Gastroesophageal sphincter (tissue), 4 donors: ENCODE measurements around the gene STIM2. TPM values are rescaled to one million over a fixed set of nuclear protein-coding genes. Genes with fewer than 3 reads are reported as not detected.

Source experiments
- ATAC-seq: fragments of 150-250 bp; one replicate; pipeline ENCODE4 v1.9.1; 2016; ENCODE audit warnings: mild to moderate bottlenecking, moderate library complexity
- H3K27ac ChIP-seq, 4 donors: fragments of 200-600 bp; sonication (generic) in 3 of 4; 1 replicate in 3 of 4; 2 replicates in 1 of 4; pipeline ENCODE4 v1.5.1; 2016 to 2019
- H3K27me3 ChIP-seq: fragments of 200-600 bp; sonication (generic); one replicate; pipeline ENCODE4 v1.5.1; 2019
- H3K36me3 ChIP-seq, 2 donors: fragments of 200-600 bp; sonication (generic); one replicate each; pipeline ENCODE4 v1.5.1; 2019; ENCODE audit warnings: control low read depth in 1 of 2
- H3K4me1 ChIP-seq, 3 donors: fragments of 200-600 bp; sonication (generic); 1 replicate in 2 of 3; 2 replicates in 1 of 3; pipeline ENCODE4 v1.5.1; 2016 to 2019; ENCODE audit warnings: control low read depth in 2 of 3
- H3K4me3 ChIP-seq, 2 donors: fragments of 200-600 bp; sonication (generic); one replicate each; pipeline ENCODE4 v1.5.1; 2019; ENCODE audit warnings: mild to moderate bottlenecking in 1 of 2, moderate library complexity in 1 of 2
- H3K9me3 ChIP-seq, 3 donors: fragments of 200-600 bp; sonication (generic); one replicate each; pipeline ENCODE4 v1.5.1; 2017 to 2019; ENCODE audit warnings: control low read depth in 2 of 3
- EP300 ChIP-seq: sonication (generic); formaldehyde crosslinking; IDR thresholded peaks from one replicate; pipeline ENCODE4 v1.6.1; 2017; ENCODE audit warnings: antibody characterized with exemption, mild to moderate bottlenecking
- POLR2A ChIP-seq, 2 donors: fragments of 450-650 bp; IDR thresholded peaks; one replicate each; pipeline ENCODE4 v1.6.1; 2017; ENCODE audit warnings: antibody characterized with exemption in 2 of 2, mild to moderate bottlenecking in 2 of 2, moderate library complexity in 1 of 2
- POLR2AphosphoS5 ChIP-seq: sonication (generic); formaldehyde crosslinking; IDR thresholded peaks from one replicate; pipeline ENCODE4 v1.6.1; 2017; ENCODE audit warnings: antibody characterized with exemption
- WGBS, 2 donors: methylation state at CpG; one replicate each; pipeline ENCODE4 v1.1.5; 2018; ENCODE audit warnings: low coverage in 1 of 2; 5-methylcytosine and 5-hydroxymethylcytosine counted together
- total RNA-seq, 4 donors: library from RNA; depleted of rRNA; stranded (reverse); fragments of >200 nt; gene quantifications; one replicate each; pipeline ENCODE4 v1.1.0, GENCODE V29; 2016
- TF ChIP-seq, protein P1 (sequence below), 4 experiments: fragments of 200-600 bp in 2 of 4; fragments of 450-650 bp in 2 of 4; sonication (generic) in 1 of 4; IDR thresholded peaks; one replicate each; pipeline ENCODE4 v1.5.1; 2017 to 2019; ENCODE audit warnings: antibody characterized with exemption in 4 of 4, mild to moderate bottlenecking in 2 of 4, moderate library complexity in 2 of 4

STIM2 gene
- total RNA-seq, 4 donors from 2014 or later: 8.4 to 11.6 (median 10.5) TPM

DNA sequence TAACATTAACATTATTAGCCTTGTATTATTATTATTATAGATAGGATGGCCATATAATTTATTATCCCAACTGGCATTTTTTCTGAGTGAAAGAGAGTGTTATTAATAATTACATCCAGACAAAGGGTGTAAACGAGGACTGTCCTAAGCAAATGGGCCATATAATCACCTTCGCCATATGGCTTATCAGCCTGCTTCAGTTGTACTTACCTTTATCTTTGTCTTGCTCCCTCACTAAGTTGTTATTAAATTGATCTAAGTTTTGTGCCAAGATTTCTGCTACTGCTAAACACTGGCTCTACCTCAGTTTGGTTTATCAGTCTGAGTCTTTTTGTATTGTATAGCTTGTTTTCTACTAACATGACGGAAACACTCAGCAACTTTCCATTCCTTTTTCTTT lies 76.9 kb downstream of the STIM2 start:
- H3K27me3 ChIP-seq: no peaks in the 10 kb centered on the region
- 88 to 100% methylated on average over 2 to 3 of the region's 3 CpGs for WGBS, 2 donors
- no peak overlapping the region for H3K27ac ChIP-seq
- no peak overlapping the region for H3K4me3 ChIP-seq
- no peaks in the 10 kb centered on the region for H3K4me1 ChIP-seq
- no peaks in the 10 kb centered on the region for H3K9me3 ChIP-seq
- TF ChIP-seq POLR2A (IDR thresholded peaks at IDR 0.05) (no peak), POLR2AphosphoS5 (no peak), EP300 (no peak)
- TF ChIP-seq, protein P1, sequence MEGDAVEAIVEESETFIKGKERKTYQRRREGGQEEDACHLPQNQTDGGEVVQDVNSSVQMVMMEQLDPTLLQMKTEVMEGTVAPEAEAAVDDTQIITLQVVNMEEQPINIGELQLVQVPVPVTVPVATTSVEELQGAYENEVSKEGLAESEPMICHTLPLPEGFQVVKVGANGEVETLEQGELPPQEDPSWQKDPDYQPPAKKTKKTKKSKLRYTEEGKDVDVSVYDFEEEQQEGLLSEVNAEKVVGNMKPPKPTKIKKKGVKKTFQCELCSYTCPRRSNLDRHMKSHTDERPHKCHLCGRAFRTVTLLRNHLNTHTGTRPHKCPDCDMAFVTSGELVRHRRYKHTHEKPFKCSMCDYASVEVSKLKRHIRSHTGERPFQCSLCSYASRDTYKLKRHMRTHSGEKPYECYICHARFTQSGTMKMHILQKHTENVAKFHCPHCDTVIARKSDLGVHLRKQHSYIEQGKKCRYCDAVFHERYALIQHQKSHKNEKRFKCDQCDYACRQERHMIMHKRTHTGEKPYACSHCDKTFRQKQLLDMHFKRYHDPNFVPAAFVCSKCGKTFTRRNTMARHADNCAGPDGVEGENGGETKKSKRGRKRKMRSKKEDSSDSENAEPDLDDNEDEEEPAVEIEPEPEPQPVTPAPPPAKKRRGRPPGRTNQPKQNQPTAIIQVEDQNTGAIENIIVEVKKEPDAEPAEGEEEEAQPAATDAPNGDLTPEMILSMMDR (IDR thresholded peaks at IDR 0.05): no peak
- no peak for ATAC-seq
- no peaks in the 10 kb centered on the region for H3K36me3 ChIP-seq

DNA sequence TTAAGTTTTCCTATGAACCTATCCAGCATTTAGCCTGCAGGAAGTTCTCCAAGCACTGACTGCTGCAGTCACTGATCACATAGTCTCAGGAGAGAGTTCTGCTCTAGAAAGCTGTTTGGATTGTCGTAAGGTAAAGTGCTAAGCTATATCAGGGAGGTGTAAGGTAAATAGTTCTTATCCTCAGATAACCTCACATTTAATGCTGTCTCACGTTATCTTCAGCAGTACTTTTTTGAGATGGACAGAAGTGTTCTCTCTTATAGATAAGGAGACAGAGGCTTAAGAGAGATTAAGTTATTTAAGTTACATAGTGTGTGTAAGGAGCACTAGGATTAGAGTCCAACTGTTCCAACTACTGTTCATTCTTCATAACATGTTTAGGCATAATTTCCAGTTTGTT lies 77.9 kb downstream of the STIM2 start:
- no peak for ATAC-seq
- Histone ChIP-seq H3K4me3 (no peak overlapping the region), H3K27ac (no peak overlapping the region), H3K9me3 (no peaks in the 10 kb centered on the region), H3K36me3 (no peaks in the 10 kb centered on the region), H3K27me3 (no peaks in the 10 kb centered on the region), H3K4me1 (no peaks in the 10 kb centered on the region)
- WGBS, 2 donors: 71 to 100% methylated on average over 1 to 2 of the region's 2 CpGs
- TF ChIP-seq POLR2AphosphoS5 (no peak), EP300 (no peak), POLR2A (IDR thresholded peaks at IDR 0.05) (no peak)
- TF ChIP-seq, protein P1 (IDR thresholded peaks at IDR 0.05): no peak

DNA sequence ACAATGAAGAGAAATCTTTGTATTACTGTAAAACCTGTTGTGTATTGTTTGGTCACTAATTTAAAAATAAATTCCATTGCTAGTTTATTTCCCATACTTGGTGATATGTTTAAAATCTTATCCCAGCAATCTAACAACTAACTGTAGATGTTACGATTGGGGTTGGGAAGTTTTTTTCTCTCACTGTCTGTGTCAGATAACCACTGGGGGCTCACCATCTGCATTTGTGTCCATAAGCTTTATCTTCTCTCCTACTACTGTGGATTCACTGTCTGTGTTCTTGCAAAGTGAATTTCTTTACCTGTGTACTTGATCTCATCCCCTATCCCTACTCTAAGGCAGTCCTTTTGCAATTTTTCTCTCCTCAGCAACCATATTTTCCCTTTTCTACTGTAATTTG lies 81.3 kb downstream of the STIM2 start:
- H3K4me1 ChIP-seq: no peaks in the 10 kb centered on the region
- no peaks in the 10 kb centered on the region for H3K36me3 ChIP-seq
- no peak overlapping the region for H3K4me3 ChIP-seq
- no peaks in the 10 kb centered on the region for H3K9me3 ChIP-seq
- H3K27ac ChIP-seq: no peak overlapping the region
- TF ChIP-seq EP300 (no peak), POLR2A (IDR thresholded peaks at IDR 0.05) (no peak), POLR2AphosphoS5 (no peak)
- TF ChIP-seq, protein P1 (IDR thresholded peaks at IDR 0.05): no peak
- 83 to 100% methylated on average over 1 of the region's 1 CpG for WGBS, 2 donors
- no peaks in the 10 kb centered on the region for H3K27me3 ChIP-seq
- no peak for ATAC-seq

DNA sequence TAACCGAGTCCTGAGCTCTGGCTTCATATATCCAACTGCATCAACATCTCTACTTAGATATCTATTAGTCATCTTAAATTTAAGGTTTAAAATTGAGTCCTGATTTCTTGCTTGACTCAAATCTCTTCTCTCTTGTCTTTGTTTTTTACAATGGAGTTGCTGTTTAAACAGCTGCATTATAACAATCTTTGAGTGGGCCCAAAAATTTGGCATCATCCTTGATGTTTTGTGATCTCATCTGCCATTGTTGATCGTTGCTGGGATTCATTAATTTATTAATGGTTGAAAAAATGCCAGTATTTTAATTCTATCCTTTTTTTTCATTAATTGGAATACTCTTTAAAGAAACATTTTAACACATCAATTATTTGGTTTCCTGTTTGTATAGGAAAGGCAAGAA lies 82.2 kb downstream of the STIM2 start:
- Histone ChIP-seq H3K9me3 (no peaks in the 10 kb centered on the region), H3K36me3 (no peaks in the 10 kb centered on the region), H3K4me3 (no peak overlapping the region), H3K4me1 (no peaks in the 10 kb centered on the region), H3K27me3 (no peaks in the 10 kb centered on the region), H3K27ac (no peak overlapping the region)
- TF ChIP-seq POLR2AphosphoS5 (no peak), EP300 (no peak), POLR2A (IDR thresholded peaks at IDR 0.05) (no peak)
- TF ChIP-seq, protein P1 (IDR thresholded peaks at IDR 0.05): no peak
- no peak for ATAC-seq
- WGBS, 2 donors: 36 to 46% methylated on average over 1 to 2 of the region's 2 CpGs

DNA sequence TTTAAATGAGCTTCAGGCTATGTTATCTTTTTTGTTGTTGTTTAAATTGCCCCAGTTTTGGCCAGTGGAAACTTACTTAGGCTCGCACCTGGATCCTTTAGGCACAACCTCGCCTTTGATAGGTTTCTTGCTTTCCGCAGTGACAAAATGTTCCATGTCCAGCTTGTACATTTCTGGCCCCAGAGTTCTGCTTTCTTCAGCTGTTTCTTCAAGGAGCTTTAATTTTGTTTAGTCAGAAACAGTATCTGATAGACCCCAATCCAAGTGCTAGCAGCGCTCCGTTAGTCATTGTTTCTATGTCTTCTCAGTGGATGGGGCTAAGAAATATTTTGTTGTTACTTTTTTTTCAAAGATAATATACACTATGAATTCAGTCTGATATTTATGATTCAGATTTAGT lies 82.8 kb downstream of the STIM2 start:
- H3K4me1 ChIP-seq: no peaks in the 10 kb centered on the region
- H3K36me3 ChIP-seq: no peaks in the 10 kb centered on the region
- 74 to 79% methylated on average over 5 of the region's 5 CpGs for WGBS, 2 donors
- TF ChIP-seq POLR2A (IDR thresholded peaks at IDR 0.05) (no peak), POLR2AphosphoS5 (no peak)
- TF ChIP-seq, protein P1 (IDR thresholded peaks at IDR 0.05): no peak
- no peak for ATAC-seq
- H3K4me3 ChIP-seq: no peak overlapping the region
- no peaks in the 10 kb centered on the region for H3K27me3 ChIP-seq
- H3K9me3 ChIP-seq: no peaks in the 10 kb centered on the region
- no peak overlapping the region for H3K27ac ChIP-seq
